Liver (tissue), 3 donors: ENCODE measurements around the gene IFNLR1.

Source experiments
- ATF3 ChIP-seq: IDR thresholded peaks from 2 replicates; pipeline ENCODE4 v1.6.1; 2016; ENCODE audit warnings: antibody characterized with exemption
- CTCF ChIP-seq: fragments of 150-350 bp; IDR thresholded peaks from 2 replicates; pipeline ENCODE4 v1.5.1; 2017; ENCODE audit warnings: improper control_type of control experiment, low read depth, low read length; ENCODE audit not compliant: missing input control
- EGR1 ChIP-seq, 2 donors: IDR thresholded peaks; 2 replicates each; pipeline ENCODE4 v1.6.1; 2016 to 2018; ENCODE audit warnings: antibody characterized with exemption in 2 of 2, low read depth in 2 of 2
- GABPA ChIP-seq, 2 donors: IDR thresholded peaks in 1 of 2; conservative IDR thresholded peaks in 1 of 2; 2 replicates each; pipeline ENCODE4 v1.6.1; 2016; ENCODE audit warnings: antibody characterized with exemption in 2 of 2, mild to moderate bottlenecking in 1 of 2, moderate library complexity in 1 of 2
- HNF4G ChIP-seq: IDR thresholded peaks from 2 replicates; pipeline ENCODE4 v1.6.1; 2016; ENCODE audit warnings: antibody characterized with exemption
- JUND ChIP-seq, 2 donors: IDR thresholded peaks; 2 replicates each; pipeline ENCODE4 v1.6.1; 2016; ENCODE audit warnings: antibody characterized with exemption in 2 of 2
- MAX ChIP-seq: IDR thresholded peaks from 2 replicates; pipeline ENCODE4 v1.6.1; 2016; ENCODE audit warnings: antibody characterized with exemption
- RAD21 ChIP-seq, 2 donors: IDR thresholded peaks; 2 replicates each; pipeline ENCODE4 v1.6.1; 2016; ENCODE audit warnings: antibody characterized with exemption in 2 of 2, mild to moderate bottlenecking in 2 of 2
- TAF1 ChIP-seq: conservative IDR thresholded peaks from 2 replicates; pipeline ENCODE4 v1.6.1; 2016; ENCODE audit warnings: antibody characterized with exemption, mild to moderate bottlenecking
- YY1 ChIP-seq: IDR thresholded peaks from 2 replicates; pipeline ENCODE4 v1.6.1; 2016; ENCODE audit warnings: antibody characterized with exemption, mild to moderate bottlenecking
- ZBTB33 ChIP-seq: IDR thresholded peaks from 2 replicates; pipeline ENCODE4 v1.6.1; 2016; ENCODE audit warnings: antibody characterized with exemption
- donor health status: healthy.
- donor health status: healthy.

GRCh38 chr1:24209097-24209496 lies 22.0 kb upstream of the IFNLR1 start:
- TF ChIP-seq CTCF (no peak), TAF1 (no peak), GABPA (IDR thresholded peaks at IDR 0.05 in 1 of 2, conservative IDR thresholded peaks at IDR 0.05 in 1 of 2) (no peak), YY1 (no peak), JUND (IDR thresholded peaks at IDR 0.05) (no peak), HNF4G (no peak), EGR1 (IDR thresholded peaks at IDR 0.05; ENCODE audit: low read depth in 2 of 2) (no peak), MAX (no peak), ATF3 (no peak), ZBTB33 (no peak), RAD21 (IDR thresholded peaks at IDR 0.05) (no peak)
